ENCODE data around the gene IPO4. TPM values are rescaled to one million over a fixed set of nuclear protein-coding genes. Genes with fewer than 3 reads are reported as not detected.
A peak's percentile ranks its signal among the peaks of the same experiment; 100 is the strongest.

The IPO4 gene
- polyA plus RNA-seq, 4 donors: 19.8 to 39.5 (median 31.0) TPM

GRCh38 chr14:24150061-24150460 is 38.6 kb downstream of the IPO4 start:
- DNase-seq (ENCODE audit: low read depth in 4 of 4, low spot score in 3 of 4): no peak

- DNase-seq (ENCODE audit: low read depth in 4 of 4, low spot score in 3 of 4): no peak
These were observed 39.2 kb downstream of the IPO4 start for GRCh38 chr14:24149302-24149969.

- DNase-seq (ENCODE audit: low read depth in 4 of 4, low spot score in 3 of 4): no peak
These were observed 40.7 kb downstream of the IPO4 start for GRCh38 chr14:24147761-24148428.

- peak; percentile 95 to 97 (median 96) for DNase-seq (ENCODE audit: low read depth in 4 of 4, low spot score in 3 of 4)
These were observed 41.4 kb downstream of the IPO4 start, which contains the start of gene RNF31 for GRCh38 chr14:24146978-24147760. Gene RNF31 (plus strand): TSS chr14:24147498. CDS start chr14:24147699, 201 bp downstream.

GRCh38 chr14:24146453-24146977 is 42.1 kb downstream of the IPO4 start, which contains the start of gene PSME2:
Gene PSME2 (minus strand): TSS chr14:24146610. CDS start chr14:24146581, 29 bp downstream.
- DNase-seq (ENCODE audit: low read depth in 4 of 4, low spot score in 3 of 4): peak; percentile 86 to 94 (median 89)

GRCh38 chr14:24145690-24146452 is 42.7 kb downstream of the IPO4 start:
- no peak for DNase-seq (ENCODE audit: low read depth in 4 of 4, low spot score in 3 of 4)

- DNase-seq (ENCODE audit: low read depth in 4 of 4, low spot score in 3 of 4): no peak
These were observed 43.4 kb downstream of the IPO4 start for GRCh38 chr14:24145219-24145618.

- DNase-seq (ENCODE audit: low read depth in 4 of 4, low spot score in 3 of 4): no peak
These were observed 44.2 kb downstream of the IPO4 start for GRCh38 chr14:24144451-24144850.

GRCh38 chr14:24143511-24143910 is 45.1 kb downstream of the IPO4 start:
- no peak for DNase-seq (ENCODE audit: low read depth in 4 of 4, low spot score in 3 of 4)

GRCh38 chr14:24141097-24141880 is 47.3 kb downstream of the IPO4 start, which contains the start of gene EMC9:
Gene EMC9 (minus strand): TSS chr14:24141591. CDS start chr14:24141304, 287 bp downstream.
- DNase-seq (ENCODE audit: low read depth in 4 of 4, low spot score in 3 of 4): peak; percentile 98 to 99 (median 99)

- no peak for DNase-seq (ENCODE audit: low read depth in 4 of 4, low spot score in 3 of 4)
These were observed 49.2 kb downstream of the IPO4 start for GRCh38 chr14:24139272-24139934.

- DNase-seq (ENCODE audit: low read depth in 4 of 4, low spot score in 3 of 4): no peak
These were observed 50.0 kb downstream of the IPO4 start for GRCh38 chr14:24138396-24139271.

GRCh38 chr14:24137529-24138395 is 50.9 kb downstream of the IPO4 start:
- DNase-seq (ENCODE audit: low read depth in 4 of 4, low spot score in 3 of 4): no peak

GRCh38 chr14:24136684-24137528 is 51.7 kb downstream of the IPO4 start:
- DNase-seq (ENCODE audit: low read depth in 4 of 4, low spot score in 3 of 4): no peak

GRCh38 chr14:24135834-24136683 is 52.6 kb downstream of the IPO4 start, which contains the start of gene PSME1:
Gene PSME1 (plus strand): TSS chr14:24136194. CDS start chr14:24136263, 69 bp downstream.
- peak; percentile 79 to 84 (median 82) for DNase-seq (ENCODE audit: low read depth in 4 of 4, low spot score in 3 of 4)
